Stimulated activated naive CD4-positive, alpha-beta T cell treated with Interleukin-2 at 50 U/mL for 16 hours (primary cell): ENCODE data around the gene THAP2.

ENCODE experiments used
- DNase-seq: peaks from one replicate; lab custom pipeline; 2025; lab: John Stamatoyannopoulos, UW

The THAP2 gene

DNA sequence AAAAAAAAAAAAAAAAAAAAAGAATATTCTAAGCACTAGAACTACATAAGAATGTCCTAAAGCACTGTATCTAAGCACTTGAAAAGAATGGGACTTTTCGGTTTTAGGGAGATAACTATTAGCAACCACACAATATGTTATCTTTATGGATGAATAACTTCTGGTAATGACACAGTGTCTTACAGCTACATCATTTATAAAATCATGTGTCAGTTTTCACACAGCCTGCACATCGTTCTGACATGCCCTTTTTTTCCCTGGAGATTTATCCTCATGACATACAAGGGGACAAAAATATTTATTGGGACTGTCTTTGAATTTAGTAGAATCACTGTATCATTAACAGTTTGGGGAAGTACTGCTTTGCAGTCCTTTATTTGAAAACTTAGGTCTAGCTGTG lies 39.1 kb downstream of the THAP2 start:
- DNase-seq: no peak

DNA sequence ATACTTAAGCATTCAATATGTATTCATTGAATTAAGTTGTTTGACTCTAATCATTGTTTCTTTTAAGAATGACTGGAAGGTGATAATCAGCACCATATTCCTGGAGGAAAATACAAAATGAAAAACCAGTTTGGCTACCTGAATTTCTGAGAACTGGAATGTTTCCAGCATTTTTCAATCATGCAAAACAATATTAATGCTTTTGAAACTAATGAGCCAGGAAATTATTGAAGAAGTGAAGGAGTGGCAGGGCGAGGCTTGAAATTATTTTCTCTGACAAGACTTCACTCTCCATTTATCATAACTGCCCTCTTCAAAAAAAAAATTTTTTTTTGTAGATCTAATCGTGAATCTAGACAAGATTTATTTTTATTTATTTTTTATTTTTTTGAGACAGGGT lies 40.8 kb downstream of the THAP2 start:
- no peak for DNase-seq

DNA sequence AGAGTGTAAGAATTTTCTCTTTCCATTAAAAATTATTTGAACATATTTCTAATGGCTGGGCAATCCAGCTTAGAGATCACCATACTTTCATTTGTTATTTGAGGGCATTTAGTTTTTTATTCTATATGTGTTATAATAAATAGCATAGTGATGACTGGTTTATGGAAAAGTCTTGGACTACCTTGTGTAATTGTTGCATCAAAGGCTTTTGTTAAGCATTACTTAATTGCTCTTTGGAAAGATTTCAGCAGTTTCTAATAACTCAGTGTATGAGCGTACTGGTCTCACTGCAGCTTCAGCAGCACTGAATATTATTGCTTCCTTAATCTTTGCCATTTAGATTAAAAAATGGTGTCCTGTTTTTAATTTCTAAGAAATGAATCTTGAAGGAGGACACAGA lies 44.6 kb downstream of the THAP2 start:
- DNase-seq: no peak

DNA sequence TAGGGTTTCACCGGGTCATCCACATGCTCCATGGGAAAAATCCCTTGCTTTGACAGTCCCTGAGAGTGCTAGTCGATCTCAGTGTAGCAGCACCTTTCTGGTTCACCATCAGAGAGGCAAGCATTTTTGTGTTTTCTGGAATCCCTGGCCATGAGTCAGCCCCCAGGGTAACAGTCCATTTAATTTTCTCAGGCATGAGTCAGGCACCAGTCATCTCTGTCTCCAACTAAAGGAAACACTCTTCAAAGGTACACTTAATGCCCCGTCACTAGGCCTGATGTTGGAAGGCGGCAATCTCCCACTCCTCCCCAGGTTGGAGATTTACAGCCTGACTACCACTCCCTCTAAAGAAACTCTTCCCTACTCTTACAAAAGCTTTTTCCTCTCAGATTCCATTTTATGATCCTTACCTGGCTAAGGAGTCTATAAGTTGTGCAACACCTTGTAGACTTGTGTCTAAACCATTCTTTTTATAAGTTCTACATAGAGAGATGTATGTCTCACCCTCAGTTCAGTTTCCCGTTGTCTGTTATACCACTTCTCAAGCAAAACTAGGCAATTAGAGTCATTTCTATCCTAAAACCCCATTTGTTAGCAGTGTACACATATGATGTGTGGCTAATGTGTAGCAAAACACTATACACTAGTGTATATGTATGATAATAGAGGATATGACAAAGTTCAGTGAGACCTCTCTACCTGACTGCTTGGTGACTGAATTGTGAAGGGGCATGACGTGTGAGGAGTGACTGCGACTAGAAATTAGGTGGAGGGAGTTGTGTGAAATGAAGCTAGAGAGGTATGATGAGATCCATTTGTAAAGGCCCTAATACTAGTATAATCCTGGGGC lies 46.4 kb downstream of the THAP2 start:
- DNase-seq: no peak

DNA sequence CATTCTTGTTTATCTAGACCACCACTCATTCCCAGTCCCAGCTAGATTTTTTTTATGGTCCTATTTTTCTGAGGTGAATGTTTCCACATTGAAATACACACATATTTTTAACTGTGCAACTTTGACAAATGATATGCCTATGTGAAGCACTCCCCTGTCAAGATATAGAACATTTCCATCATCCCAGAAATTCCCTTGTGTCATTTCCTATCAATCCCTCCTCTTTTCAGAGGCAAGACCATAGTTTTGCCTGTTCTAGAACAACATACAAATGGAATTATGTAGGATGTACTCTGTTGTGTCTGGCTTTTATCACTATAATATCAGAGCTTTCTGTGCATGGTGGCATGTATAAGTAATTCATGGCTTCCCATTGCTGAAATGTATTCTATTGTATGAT lies 54.5 kb downstream of the THAP2 start:
- DNase-seq: no peak

DNA sequence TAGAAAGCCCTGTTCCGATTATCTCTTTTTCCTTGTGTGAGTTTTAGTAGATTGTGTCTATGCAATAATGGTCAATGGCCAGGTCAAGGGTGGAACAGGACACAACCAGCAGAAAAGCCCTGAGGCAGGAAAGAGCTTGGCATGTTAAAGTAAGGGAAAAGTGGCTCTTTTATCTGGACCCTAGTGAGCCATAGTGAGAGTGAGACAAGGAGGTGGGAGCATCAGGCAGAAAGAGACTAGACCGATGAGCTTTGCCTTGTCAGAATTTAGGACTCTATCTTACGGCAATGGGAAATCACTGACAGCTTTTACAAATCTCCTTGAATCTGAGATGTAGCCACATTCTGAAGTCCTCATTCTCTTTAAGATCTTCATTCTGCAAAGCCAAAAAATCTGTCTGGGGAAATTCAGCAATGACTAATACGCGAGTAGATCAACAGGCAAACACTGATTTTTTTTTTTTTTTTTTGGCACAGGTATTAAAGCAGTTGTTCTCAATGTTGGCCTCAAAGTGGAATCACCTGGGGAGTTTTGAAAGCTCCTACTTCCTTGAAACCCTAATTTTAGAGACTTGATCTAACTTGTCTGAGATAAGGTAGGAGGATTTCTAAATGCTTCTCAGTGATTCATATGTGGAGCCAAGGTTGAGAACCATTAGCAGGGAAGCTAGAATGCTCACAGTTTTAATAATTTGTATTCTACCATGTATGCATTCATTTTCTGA lies 55.7 kb downstream of the THAP2 start:
- no peak for DNase-seq

DNA sequence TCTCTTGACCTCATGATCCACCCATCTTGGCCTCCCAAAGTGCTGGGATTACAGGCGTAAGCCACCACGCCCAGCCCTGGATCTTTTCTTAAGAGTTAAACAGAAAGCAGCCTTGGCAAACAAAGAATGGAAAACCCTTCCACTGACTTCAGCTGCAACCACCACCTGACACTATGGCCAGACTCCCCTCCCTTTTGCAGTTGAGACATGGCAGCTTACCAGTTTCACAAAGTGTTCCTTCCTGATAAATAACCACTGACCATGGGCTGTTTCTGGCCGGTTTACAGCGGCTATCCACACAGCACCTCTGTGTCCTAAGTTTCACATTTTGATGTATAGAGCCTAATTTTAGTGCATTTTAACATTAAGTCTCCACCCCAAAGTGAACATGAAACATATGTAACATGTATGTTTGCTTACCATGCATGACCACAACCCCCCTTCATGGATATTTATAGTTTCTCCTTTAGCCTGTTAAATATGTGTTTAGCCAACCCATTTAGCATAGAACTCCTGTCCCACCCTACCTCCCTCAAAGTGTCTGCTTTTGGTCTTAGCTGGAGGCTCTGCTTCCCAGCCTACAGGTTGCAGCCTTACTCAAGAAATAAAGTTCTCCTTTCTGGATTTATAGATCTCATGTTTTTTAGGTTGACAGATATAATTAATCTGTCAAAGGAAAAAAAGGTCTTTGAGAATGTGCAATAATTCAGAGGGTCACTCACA lies 57.8 kb downstream of the THAP2 start:
- DNase-seq: no peak

DNA sequence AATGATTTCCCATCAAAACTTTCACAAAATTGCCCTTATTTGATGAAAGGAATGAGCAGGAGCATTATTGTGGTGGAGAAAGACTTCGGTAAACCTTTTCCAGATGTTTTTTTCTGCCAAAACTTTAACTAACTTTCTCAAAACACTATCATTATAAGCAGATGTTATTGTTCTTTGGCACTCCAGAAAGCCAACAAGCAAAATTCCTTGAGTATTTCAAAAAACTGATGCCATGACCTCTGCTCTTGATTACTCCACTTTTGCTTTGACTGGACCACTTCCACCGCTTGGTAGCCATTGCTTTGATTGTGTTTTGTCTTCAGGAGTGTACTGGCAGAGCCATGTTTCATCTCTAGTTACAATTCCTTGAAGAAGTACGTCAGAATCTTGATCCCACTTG lies 60.9 kb downstream of the THAP2 start:
- DNase-seq: no peak

DNA sequence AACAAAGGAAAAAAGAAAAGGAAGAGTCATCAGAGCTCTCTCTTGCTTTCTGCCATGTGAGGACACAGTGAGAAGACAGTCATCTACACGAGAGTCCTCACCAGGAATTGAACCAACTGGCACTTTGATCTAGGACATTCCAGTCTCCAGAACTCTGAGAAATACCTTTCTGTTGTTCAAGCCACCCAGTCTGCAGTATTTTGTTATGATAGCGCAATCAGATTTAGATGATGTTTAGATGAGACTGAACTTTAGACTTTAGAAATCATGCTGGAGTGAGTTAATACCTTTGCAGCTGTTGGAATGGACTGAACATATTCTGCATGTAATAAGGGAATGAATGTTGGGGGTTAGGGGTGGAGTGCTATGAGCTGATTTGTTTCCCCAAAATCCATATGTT lies 62.4 kb downstream of the THAP2 start:
- DNase-seq: no peak

DNA sequence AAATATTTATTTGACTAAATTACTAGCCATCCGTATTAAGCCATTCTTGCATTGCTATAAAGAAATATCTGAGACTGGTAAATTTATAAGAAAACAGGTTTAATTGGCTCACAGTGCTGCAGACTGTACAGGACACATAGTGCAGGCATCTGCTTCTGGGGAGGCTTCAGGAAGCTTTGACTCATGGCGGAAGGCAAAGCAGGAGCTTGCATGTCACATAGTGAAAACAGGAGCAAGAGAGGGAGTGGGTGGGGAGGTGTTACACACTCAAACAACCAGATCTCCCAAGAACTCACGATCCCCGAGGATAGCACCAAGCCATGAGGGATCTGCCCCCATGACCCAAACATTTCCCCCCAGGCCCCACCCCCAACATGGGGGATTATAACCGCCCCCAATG lies 63.9 kb downstream of the THAP2 start:
- DNase-seq: no peak
